Astrocyte (in vitro differentiated cells and primary cell): ENCODE data around the gene COL23A1. TPM values are rescaled to one million over a fixed set of nuclear protein-coding genes. Genes with fewer than 3 reads are reported as not detected.

Source experiments
- DNase-seq: peaks from one replicate; pipeline ENCODE4 v3.0.0-alpha.2; 2010; ENCODE audit warnings: low read depth
- FAIRE-seq: peaks from 2 replicates; lab custom pipeline; 2011; peaks lifted over from hg19 to GRCh38; lab: Jason Lieb, UNC
- H2AFZ ChIP-seq: 2 replicates; pipeline ENCODE4 v1.6.0; 2012; ENCODE audit warnings: low read depth, low read length, inconsistent platforms
- H3K27ac ChIP-seq: 2 replicates; pipeline ENCODE4 v1.5.1; 2011; ENCODE audit warnings: low read depth, low read length, inconsistent platforms
- H3K27me3 ChIP-seq: 2 replicates; pipeline ENCODE4 v1.6.0; 2011; ENCODE audit warnings: low read length, inconsistent platforms; ENCODE audit not compliant: insufficient read depth
- H3K36me3 ChIP-seq: 2 replicates; pipeline ENCODE4 v1.5.1; 2011; ENCODE audit warnings: low read length, inconsistent platforms; ENCODE audit not compliant: insufficient read depth
- H3K4me1 ChIP-seq: 2 replicates; pipeline ENCODE4 v1.5.1; 2011; ENCODE audit warnings: low read length, inconsistent platforms; ENCODE audit not compliant: insufficient read depth
- H3K4me2 ChIP-seq: 2 replicates; pipeline ENCODE4 v1.6.0; 2012; ENCODE audit warnings: low read length, inconsistent platforms
- H3K4me3 ChIP-seq: 2 replicates; pipeline ENCODE4 v1.5.1; 2011; ENCODE audit warnings: low read depth, mild to moderate bottlenecking, low read length, inconsistent platforms; ENCODE audit not compliant: insufficient read depth
- H3K79me2 ChIP-seq: 2 replicates; pipeline ENCODE4 v1.6.0; 2012; ENCODE audit warnings: mild to moderate bottlenecking, low read length, inconsistent platforms; ENCODE audit not compliant: insufficient read depth
- H3K9ac ChIP-seq: 2 replicates; pipeline ENCODE4 v1.6.0; 2012; ENCODE audit warnings: mild to moderate bottlenecking, low read length, inconsistent platforms
- H3K9me3 ChIP-seq: 2 replicates; pipeline ENCODE4 v1.5.1; 2012; ENCODE audit warnings: low read depth, mild to moderate bottlenecking, low read length, inconsistent platforms; ENCODE audit not compliant: insufficient read depth
- H4K20me1 ChIP-seq: 2 replicates; pipeline ENCODE4 v1.6.0; 2012; ENCODE audit warnings: low read length, inconsistent platforms; ENCODE audit not compliant: insufficient read depth
- H3K27ac Mint-ChIP-seq: one replicate; pipeline ENCODE4 v1.8.0; 2021; ENCODE audit warnings: mild to moderate bottlenecking, mixed read lengths; ENCODE audit not compliant: unreplicated experiment
- H3K27me3 Mint-ChIP-seq: one replicate; pipeline ENCODE4 v1.8.0; 2021; ENCODE audit warnings: low read depth, mixed read lengths; ENCODE audit not compliant: unreplicated experiment
- H3K36me3 Mint-ChIP-seq: one replicate; pipeline ENCODE4 v1.8.0; 2021; ENCODE audit warnings: low read depth, mixed read lengths; ENCODE audit not compliant: unreplicated experiment
- H3K4me1 Mint-ChIP-seq: one replicate; pipeline ENCODE4 v1.8.0; 2021; ENCODE audit warnings: low read depth, mixed read lengths; ENCODE audit not compliant: unreplicated experiment
- H3K4me3 Mint-ChIP-seq: one replicate; pipeline ENCODE4 v1.8.0; 2021; ENCODE audit warnings: mild to moderate bottlenecking, moderate library complexity, mixed read lengths; ENCODE audit not compliant: unreplicated experiment
- H3K9me3 Mint-ChIP-seq: one replicate; pipeline ENCODE4 v1.8.0; 2021; ENCODE audit warnings: mild to moderate bottlenecking, mixed read lengths; ENCODE audit not compliant: unreplicated experiment
- EZH2 ChIP-seq: IDR thresholded peaks from 2 replicates; pipeline ENCODE4 v1.6.1; 2012; ENCODE audit warnings: mild to moderate bottlenecking, low read length, inconsistent platforms; ENCODE audit not compliant: insufficient read depth
- total RNA-seq: library from RNA; stranded (reverse); gene quantifications from 2 replicates; pipeline ENCODE4 v1.2.1, GENCODE V29; 2021
- TF ChIP-seq, protein P1 (sequence below): IDR thresholded peaks from 2 replicates; pipeline ENCODE4 v1.5.1; 2011; ENCODE audit warnings: low read depth, mild to moderate bottlenecking, inconsistent platforms, low read length, moderate library complexity; ENCODE audit not compliant: insufficient read depth

The COL23A1 gene
- total RNA-seq, 1 donor from 2014 or later: 0.16 TPM

DNA sequence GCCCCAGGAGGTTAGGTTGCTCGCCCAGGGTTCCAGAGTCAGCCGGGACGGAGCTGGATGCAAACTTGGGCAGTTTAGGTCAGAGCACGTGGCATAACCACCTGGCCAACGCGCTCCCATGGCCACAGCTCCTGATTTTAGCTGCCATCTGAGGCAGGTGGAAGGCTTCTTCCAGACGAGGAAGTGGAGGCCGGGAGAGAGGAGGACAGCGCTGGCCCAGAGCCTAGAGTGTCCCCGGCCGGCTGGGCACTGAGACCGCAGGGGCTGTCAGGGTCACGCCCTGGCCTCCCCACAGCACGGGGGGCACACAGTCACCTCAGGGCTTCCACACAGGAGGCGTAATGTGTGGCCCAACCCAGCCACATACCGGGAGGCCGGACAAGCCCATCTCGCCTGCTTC, 341.4 kb downstream of the COL23A1 start:
- Mint-ChIP-seq H3K27ac (no peak overlapping the region), H3K4me3 (no peak overlapping the region), H3K9me3 (no peaks in the 10 kb centered on the region), H3K4me1 (peaks cover 2% of the 10 kb centered on the region), H3K36me3 (no peaks in the 10 kb centered on the region), H3K27me3 (peaks cover 14% of the 10 kb centered on the region)
- no peaks in the 10 kb centered on the region for H3K36me3 ChIP-seq
- H3K4me3 ChIP-seq: no peak overlapping the region
- H3K79me2 ChIP-seq: no peaks in the 10 kb centered on the region
- TF ChIP-seq, protein P1, sequence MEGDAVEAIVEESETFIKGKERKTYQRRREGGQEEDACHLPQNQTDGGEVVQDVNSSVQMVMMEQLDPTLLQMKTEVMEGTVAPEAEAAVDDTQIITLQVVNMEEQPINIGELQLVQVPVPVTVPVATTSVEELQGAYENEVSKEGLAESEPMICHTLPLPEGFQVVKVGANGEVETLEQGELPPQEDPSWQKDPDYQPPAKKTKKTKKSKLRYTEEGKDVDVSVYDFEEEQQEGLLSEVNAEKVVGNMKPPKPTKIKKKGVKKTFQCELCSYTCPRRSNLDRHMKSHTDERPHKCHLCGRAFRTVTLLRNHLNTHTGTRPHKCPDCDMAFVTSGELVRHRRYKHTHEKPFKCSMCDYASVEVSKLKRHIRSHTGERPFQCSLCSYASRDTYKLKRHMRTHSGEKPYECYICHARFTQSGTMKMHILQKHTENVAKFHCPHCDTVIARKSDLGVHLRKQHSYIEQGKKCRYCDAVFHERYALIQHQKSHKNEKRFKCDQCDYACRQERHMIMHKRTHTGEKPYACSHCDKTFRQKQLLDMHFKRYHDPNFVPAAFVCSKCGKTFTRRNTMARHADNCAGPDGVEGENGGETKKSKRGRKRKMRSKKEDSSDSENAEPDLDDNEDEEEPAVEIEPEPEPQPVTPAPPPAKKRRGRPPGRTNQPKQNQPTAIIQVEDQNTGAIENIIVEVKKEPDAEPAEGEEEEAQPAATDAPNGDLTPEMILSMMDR: no peak
- no peak for TF ChIP-seq EZH2
- no peaks in the 10 kb centered on the region for H3K9me3 ChIP-seq
- H4K20me1 ChIP-seq: no peaks in the 10 kb centered on the region
- no peak overlapping the region for H3K4me2 ChIP-seq
- H3K27me3 ChIP-seq: no peaks in the 10 kb centered on the region
- H3K27ac ChIP-seq: no peak overlapping the region
- FAIRE-seq (no peak), DNase-seq (no peak)
- H3K4me1 ChIP-seq: no peaks in the 10 kb centered on the region
- no peak overlapping the region for H2AFZ ChIP-seq
- no peak overlapping the region for H3K9ac ChIP-seq

- H3K36me3 ChIP-seq: no peaks in the 10 kb centered on the region
- H2AFZ ChIP-seq: no peak overlapping the region
- no peaks in the 10 kb centered on the region for H4K20me1 ChIP-seq
- no peaks in the 10 kb centered on the region for H3K9me3 Mint-ChIP-seq
- TF ChIP-seq, protein P1: no peak
- no peak overlapping the region for H3K4me3 Mint-ChIP-seq
- H3K79me2 ChIP-seq: no peaks in the 10 kb centered on the region
- H3K9ac ChIP-seq: no peak overlapping the region
- H3K27me3 ChIP-seq: no peaks in the 10 kb centered on the region
- H3K27ac ChIP-seq: no peak overlapping the region
- peaks cover 2% of the 10 kb centered on the region for H3K4me1 Mint-ChIP-seq
- no peak overlapping the region for H3K27ac Mint-ChIP-seq
- H3K36me3 Mint-ChIP-seq: no peaks in the 10 kb centered on the region
- H3K4me3 ChIP-seq: no peak overlapping the region
- H3K4me2 ChIP-seq: no peak overlapping the region
- peaks cover 16% of the 10 kb centered on the region for H3K27me3 Mint-ChIP-seq
- no peaks in the 10 kb centered on the region for H3K4me1 ChIP-seq
- FAIRE-seq: no peak
- H3K9me3 ChIP-seq: no peaks in the 10 kb centered on the region
- DNase-seq: no peak
Observed at GRCh38 chr5:178247481-178248456, 342.4 kb downstream of the COL23A1 start.
